GM19467 (cell line): ENCODE measurements around the gene PSMD1.

Experiments
- ATAC-seq: cut with Tn5 transposase; IDR thresholded peaks from one replicate; pipeline ENCODE4 v1.9.1; 2021; ENCODE audit warnings: mild to moderate bottlenecking, moderate library complexity; ENCODE audit not compliant: unreplicated experiment

PSMD1 gene

DNA sequence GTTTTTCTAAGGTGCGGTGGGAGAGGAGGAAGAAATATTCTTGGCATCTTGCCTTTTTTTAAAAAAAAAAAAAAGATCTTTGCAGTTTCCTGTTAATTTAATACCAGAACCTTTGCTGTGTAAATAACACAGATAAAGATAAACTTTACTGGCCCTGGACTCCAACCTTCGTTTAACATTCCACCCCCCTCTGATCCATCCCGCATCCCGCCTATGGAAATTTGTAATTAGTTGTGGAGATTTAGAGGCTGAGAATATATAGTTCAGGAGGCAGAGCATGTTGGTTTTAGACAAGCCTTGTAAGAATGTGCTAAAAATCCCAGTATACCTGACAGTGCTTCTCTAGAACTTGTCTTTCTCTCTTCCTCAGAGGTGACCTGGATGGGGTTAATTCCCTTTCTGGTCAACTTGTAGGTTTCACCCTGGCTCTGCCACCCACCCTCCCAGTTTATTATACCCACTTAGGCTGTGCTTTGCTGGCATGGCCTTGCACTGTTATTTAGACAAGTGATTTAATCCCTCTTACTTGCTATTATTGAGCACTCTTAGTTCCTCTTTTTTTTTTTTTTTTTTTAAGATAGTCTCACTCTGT is 22.3 kb upstream of the PSMD1 start:
- ATAC-seq, result no peak

DNA sequence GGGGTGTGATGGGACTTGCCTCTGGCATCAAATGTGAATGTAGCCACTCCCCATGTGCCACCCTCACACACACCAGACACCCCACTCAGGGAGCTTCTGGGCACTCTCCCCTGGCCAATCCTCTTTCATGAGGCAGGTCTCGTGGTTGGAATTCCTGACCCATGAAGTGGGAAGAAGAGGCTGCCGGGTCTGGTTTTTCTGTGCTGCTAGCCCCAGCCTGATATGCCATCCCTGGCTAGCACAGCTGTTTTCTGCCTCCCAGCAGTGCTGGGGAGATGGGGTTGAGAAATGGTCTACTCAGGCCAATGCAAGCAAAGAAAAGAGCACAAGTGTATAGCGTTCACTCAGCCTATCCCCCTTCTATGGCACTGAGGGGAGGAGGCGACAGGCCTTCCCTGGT is 20.5 kb upstream of the PSMD1 start:
- no peak for ATAC-seq

DNA sequence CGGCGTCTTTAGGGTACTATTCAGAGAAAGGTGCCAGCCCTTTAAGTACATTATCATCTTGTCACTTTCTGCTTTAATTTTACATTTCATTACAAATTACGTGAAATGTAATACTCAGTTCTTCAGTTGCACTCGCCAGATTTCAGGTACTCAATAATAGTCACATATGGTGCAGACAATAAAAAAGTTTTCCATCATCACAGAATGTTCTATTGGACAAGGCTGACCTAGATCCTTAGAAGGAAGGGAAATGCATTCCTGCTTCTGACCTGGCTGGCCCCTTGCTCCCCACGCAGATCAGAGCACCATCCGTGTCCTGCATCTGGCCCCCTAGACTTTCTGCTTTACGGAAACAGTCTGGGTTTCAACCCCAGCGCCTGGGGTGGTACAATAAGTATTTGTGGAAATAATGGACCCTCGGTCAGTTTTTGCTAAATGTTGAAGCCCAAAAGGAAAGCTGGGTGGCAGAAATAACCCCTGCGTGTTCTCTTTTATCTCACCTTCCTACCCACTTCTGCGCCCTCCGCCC is 20.0 kb upstream of the PSMD1 start:
- no peak for ATAC-seq

DNA sequence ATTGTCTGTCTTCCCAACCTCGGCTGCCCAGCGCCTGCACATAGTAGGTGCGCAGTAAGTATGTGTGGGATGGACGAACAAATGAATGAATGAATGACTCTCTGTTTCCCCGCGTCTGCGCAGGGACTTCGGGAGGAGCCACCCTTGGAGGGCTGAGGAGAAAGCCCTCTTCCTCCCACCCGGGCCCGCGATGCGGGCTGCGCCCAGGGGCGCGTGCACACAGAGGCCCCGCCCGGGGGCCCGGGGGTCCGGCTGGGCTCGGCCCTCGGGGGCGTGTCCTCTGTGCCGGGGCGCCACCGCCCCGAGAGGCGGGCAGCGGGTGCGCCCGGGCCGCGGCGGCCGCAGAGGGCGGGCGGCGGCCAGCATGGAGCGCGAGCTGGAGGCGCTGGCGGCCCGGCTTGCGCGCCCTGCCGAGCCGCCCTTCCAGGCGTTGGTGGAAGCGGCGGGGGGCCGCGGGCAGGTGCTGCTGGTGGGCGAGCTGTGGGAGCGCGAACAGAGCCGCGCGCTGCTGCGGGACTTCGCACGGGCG is 19.4 kb upstream of the PSMD1 start, which contains the start of gene C2orf72:
Gene C2orf72, plus strand, starts transcription at position 322 of the 529 bp plus-strand sequence. Its CDS starts 43 bp downstream, at position 365.
- no peak for ATAC-seq

DNA sequence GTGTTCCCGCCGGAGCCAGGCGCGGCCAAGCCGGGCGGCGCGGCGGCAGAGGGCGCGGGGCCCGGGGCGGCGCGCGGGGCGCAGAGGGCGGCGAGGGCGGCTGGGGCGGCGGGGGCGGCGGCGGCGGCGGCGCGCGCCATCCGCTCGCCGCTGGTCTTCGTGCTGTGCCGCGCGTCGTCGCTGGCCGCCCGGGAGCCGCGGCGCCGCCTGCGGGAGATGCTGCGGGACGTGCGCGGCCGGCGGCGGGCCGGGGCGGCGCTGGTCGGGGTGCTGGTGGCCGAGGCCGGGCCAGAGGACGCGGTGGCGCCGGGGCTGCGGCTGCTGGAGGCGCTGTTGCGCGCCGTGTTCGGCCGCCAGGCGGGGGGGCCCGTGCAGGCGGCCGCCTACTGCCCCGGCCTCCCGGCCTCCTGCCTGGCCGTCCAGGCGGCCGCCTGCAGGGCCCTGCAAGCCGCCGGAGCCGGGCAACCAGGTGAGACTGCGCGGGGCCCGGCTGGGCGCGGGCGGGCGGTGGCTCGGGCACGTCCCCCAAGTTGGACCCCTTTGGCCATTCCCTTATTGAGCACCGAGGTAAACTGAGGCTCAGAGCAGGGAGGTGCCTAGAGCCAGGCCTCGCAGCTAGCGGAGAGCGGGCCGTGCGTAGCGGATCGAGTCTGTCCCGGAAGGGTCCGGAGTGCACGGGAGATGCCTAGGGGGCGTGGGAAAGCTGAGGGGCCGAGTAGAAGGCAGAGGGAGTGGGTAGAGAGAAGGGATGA is 18.8 kb upstream of the PSMD1 start:
- no peak for ATAC-seq

DNA sequence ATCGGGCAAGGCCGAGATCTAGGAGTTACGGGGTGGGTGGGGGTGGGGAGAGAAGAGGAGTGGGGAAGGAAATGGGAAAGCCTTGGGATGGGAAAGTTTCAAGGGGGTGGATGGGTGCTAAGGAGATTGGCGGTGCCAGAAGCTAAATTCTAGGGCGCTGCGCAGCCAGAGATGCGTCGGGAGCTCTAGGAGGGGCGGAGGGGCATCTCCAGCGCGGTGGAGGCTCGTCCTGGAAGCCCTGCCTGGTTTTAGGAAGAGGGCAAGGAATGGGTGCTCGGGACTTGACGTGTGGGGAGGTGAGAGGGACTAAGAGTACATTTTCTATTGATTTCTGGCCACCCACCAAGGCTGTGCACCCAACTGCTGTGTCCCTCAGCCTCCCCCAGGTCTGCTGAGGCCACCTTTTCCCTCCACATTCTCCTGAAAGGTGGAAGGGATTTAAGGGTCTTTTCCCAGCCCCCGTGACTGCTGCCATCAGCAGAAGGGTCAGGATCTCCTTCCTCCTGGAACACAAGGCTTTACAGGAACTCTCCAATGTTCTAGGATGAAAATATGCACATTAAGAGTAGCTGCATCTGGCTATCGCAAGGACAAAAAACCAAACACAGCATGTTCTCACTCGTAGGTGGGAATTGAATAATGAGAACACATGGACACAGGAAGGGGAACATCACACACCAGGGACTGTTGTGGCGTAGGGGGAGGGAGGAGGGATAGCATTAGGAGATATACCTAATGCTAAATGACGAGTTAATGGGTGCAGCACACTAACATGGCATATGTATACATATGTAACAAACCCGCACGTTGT is 18.0 kb upstream of the PSMD1 start:
- no peak for ATAC-seq

DNA sequence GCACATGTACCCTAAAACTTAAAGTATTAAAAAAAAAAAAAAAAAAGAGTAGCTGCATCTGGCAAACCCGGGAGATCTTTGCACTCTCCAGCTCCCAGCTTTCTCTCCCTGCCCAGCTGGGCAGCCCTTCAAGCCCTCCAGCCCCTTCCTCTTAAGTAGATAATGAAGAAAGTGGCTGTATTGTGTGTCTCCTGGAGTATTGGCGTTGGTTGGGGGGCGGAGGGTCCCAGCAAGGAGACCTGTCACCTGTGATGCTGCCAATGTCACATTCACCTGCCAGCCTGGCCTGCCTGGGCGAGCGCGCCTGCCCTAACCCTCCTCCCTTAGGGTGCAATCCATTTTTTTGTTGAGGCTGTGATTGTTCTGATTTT is 17.4 kb upstream of the PSMD1 start:
- ATAC-seq, result no peak

DNA sequence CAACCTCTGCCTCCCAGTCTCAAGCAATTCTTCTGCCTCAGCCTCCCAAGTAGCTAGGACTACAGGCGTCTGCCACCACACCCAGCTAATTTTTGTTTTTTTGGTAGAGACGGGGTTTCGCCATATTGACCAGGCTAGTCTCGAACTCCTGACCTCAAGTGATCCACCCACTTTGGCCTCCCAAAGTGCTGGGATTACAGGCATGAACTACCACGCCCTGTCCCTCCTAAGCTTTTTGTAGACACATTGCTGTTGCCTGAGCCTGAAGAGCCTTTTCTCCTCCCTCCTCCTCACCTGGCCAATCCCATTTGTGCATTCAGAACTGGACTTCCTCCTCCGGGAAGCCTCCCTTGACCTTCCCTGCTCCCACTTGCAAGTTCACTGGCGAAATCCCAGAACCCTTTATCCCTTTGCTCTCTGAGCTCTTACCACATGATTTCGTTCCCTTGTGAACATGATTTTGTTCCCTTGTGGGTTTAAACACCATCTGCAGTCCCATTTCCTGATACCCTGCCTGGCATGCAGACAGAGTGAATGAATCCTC is 16.8 kb upstream of the PSMD1 start:
- no peak for ATAC-seq

DNA sequence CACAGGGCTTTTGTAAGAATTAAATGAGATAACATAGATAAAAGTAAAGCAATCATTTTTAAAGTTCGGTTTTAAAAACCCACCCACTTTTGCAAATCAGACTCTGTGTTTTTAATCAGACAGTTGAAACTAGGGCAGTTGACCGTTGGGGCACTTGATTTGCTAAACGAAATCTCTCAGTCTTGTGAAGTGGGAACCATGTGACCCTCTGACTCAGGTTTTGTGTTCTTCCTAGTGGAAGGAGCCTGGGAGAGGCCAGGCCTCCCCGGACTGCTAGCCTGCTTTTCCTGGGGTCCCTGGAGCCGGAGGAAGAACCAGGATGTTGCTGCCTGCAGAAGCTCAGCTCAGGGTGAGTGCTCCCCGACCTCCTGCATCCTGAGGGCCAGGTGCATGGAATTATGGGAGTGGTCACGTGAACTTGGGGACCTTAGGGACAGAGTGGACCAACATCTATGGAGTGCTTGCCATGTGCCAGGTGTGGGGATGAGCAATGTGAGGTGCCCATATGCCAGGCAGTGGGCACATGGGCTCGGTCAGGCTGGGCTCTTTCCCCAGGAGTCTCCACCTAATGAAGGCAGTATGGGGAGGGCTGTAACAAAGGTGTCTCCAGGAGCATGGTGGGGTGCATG is 15.5 kb upstream of the PSMD1 start:
- ATAC-seq, result no peak

DNA sequence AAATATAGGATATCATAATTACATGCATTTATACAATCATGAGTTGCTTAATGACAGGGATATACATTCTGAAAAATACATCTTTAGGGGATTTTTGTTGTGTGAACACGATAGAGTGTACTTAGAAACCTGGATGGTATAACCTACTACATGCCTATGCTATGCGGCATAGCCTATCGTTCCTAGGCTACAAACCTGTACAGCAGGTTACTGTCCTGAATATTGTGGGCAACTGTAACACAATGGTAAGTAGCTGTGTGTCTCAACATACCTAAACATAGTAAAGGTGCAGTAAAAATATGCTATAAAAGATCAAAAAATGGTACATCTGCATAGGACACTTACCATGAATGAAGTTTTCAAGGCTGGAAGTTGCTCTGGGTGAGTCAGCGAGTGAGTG is 12.9 kb upstream of the PSMD1 start:
- ATAC-seq, result no peak

DNA sequence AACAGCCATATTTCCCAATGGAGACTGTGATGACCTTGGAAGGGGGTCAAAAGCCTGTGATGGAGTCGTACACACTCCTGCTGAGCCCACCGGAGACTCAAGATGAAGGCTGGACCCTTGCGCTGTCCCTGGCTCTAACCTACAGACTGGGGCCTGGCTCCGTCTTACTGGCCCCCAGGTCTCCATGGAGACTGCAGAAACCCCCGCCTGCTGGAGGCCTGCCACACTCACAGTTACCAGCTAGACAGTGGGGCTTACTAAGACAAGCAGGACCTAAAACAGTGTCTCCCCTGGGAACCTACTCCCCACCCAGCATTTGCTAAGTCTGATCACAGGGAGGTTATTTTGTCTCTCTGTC is 9.8 kb upstream of the PSMD1 start:
- no peak for ATAC-seq

DNA sequence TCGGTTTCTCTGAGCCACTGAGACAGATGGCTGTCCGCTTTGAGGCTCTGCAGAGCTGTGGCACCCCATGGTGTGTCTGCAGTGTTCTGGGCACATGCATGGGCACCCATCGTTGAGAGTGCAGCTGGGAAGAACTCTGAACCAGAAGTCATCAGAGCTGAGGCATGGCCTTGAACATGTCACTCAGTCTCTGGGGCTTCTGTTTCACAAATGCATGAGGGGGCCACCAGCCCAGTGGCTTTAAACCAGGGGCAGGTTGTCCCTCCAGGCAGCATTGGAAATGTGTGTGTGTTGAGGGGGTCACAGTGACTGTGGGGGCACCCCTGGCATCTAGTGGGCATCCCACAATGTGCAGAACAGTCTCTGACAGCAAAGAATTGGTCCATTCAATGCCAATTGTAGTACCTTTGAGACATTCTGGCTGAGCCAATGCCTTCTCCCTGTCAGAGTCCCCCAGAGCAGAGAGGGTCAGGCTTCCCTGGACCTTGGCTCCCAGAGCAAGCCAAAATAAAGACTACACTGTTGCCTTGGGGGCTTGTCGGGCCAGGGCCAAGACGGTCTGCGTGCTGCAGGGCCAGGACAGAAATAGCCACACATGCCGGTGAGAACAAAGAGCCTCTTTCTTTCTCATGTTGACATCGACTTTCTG is 9.3 kb upstream of the PSMD1 start:
- no peak for ATAC-seq

DNA sequence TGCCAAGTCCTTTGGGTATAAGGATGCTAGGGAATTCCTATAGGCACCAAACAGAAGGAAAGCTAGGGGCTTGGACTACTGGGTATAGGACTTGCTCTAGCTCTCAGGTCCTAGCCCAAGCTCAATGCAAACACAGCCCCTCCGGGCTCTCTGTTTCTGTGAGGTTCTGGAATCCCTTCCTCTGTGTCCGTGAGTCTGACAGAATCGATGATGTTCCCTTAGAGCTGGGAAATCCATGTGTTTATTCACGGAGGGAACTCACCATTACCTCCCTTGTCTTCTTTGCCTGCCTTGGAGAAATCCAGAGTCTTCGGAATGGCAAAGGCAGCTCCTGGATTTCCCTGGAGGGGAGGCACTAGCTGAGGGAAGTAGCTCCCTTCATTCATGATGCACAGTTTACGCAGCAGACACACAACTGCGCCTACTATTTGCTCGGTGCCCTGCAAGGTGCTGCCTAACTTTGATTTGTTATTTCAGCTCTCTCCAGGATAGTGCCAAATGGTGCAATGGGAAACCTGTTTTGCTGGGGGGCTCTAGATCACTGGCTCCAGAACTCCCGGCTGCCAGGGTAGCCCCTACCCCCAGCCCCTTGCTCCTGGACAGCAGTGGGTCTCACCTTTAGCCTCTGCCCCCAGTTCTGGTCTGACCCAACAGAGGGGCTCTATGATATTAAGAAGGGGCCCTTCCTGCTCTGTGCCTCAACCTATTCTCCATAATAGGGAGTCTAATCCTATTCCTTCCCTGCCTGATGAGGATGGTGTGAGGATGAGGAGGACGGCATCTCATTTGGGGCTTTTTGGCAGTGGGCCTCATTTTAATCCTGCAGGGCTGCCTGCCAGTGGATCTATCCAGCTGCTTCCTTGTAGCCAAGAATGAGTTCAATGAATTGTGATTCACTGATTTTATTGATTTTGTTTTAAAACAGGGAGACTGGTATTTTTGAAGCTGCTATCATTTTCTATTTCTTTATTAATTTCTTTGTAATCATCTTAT is 8.4 kb upstream of the PSMD1 start:
- no peak for ATAC-seq

DNA sequence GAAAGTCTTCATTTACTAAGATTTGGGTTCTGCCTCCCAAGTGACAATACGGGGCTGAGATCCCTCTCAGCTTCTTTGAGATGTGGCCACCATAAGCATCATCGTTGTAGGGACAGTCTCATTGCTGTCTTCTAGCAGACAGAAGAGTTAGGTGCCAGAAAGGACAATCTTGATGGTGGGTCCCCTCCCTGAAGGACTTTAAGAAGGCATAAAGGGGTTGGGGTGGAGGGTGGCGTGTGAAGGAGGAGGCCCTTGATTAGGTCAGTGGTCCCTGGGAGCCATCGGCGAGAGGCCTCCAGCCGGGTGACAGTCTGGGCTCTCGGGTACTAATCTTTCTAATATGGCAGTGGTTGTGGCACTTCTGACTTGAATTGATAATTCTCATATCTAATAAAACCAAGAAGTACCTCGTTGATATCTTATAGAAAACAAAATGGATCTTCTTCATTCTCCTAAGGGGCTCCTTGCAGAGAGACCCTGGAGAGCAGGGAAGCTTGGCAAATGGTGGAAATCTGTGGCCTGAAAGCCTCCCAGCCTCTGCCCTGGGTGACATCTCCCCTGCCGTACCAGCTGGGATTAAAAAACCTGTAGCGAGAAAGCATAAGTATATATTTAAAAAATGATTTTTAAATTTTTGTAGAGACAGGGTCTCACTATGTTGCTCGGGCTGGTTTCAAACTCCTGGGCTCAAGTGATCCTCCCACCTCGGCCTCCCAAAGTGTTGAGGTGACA is 7.2 kb upstream of the PSMD1 start:
- no peak for ATAC-seq

DNA sequence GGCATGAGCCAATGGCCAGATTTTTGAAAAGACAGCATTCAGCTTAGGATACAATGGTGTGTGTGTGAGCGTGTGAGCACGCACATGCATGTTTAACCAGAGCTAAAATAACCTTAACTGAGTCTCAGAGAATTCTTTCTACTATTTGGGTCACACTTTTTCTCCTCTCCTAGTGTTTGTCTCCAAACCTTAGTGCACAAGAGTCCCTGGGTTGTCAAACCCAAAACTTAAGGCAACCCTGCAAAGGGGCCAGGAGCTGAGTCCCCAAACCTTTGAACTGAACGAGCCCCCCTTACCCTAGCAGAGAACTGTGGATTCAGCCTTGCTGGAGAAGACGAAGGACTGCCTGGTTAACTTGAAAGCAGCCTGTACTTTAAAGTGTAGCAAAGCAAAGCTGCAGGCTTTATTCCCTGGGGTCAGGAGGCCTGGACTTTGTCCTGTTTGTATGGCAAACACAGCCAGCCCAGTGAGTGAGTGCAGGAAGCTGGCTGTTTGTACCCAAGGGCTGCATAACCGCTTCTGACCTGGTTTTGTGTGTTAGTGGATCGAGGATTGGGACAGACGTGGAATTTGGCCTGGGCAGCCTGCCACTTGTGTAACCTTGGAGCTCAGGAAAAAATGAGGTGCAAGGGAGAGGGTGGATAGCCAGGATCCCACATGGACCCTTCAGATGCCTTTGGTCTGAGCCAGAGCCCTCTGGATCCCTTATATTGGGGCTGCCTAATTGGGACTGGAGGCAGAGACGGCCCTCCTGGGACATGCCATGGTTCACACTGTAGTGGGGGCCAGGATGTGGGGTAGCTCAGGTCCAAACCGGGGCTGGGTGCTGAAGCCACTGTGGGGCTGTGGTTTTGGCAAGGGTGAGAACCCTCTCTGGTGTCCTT is 6.4 kb upstream of the PSMD1 start:
- ATAC-seq, result no peak

DNA sequence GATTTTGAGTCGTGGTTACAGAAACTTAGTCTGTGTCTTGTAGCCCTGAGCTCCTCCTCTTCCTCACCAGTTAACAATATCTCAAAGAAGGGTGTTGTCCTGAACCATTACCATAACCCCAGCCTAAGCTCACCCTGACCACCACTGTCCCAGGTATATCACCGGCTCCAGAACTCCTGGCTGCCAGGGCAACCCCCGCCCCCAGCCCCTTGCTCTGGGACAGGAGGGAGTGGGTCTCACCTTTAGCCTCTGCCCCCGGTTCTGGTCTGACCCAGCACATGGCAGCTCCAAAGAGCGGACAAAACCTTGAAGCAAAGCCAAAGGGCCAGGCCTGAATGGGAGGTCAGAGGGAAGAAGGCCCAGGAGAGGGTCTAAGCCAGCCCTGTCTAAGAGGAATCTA is 5.6 kb upstream of the PSMD1 start:
- no peak for ATAC-seq
